GM18868 (cell line): ENCODE measurements around the gene GFY.

Source experiments
- ATAC-seq: cut with Tn5 transposase; IDR thresholded peaks from one replicate; pipeline ENCODE4 v1.9.1; 2021; ENCODE audit warnings: mild to moderate bottlenecking, moderate library complexity; ENCODE audit not compliant: unreplicated experiment

Gene GFY

GRCh38 chr19:49425178-49425577, at the start of gene GFY:
Gene GFY (plus strand): TSS chr19:49425388. CDS start chr19:49426431, 1,043 bp downstream.
- no peak for ATAC-seq

- no peak for ATAC-seq
Observed at GRCh38 chr19:49378512-49378911, 46.7 kb upstream of the GFY start.

GRCh38 chr19:49380391-49380790, 44.8 kb upstream of the GFY start:
- no peak for ATAC-seq

GRCh38 chr19:49382639-49383038, 42.5 kb upstream of the GFY start:
- no peak for ATAC-seq

GRCh38 chr19:49383599-49383998, 41.6 kb upstream of the GFY start:
- ATAC-seq = no peak

GRCh38 chr19:49387936-49388372, 37.2 kb upstream of the GFY start, which contains the start of gene KASH5:
Gene KASH5 (plus strand): TSS chr19:49388249. CDS start chr19:49390884, 2,635 bp downstream.
- ATAC-seq = no peak

- no peak for ATAC-seq
Observed at GRCh38 chr19:49389406-49389805, 35.8 kb upstream of the GFY start.

GRCh38 chr19:49390131-49390928, 34.9 kb upstream of the GFY start:
- no peak for ATAC-seq

- no peak for ATAC-seq
Observed at GRCh38 chr19:49390929-49391359, 34.2 kb upstream of the GFY start.

- ATAC-seq = no peak
Observed at GRCh38 chr19:49391581-49392399, 33.4 kb upstream of the GFY start.

- ATAC-seq = no peak
Observed at GRCh38 chr19:49393881-49394280, 31.3 kb upstream of the GFY start.

- ATAC-seq = no peak
Observed at GRCh38 chr19:49395581-49396407, 29.4 kb upstream of the GFY start.

- ATAC-seq = no peak
Observed at GRCh38 chr19:49396738-49397505, 28.3 kb upstream of the GFY start.

GRCh38 chr19:49398001-49398615, 27.1 kb upstream of the GFY start:
- no peak for ATAC-seq

GRCh38 chr19:49398931-49399330, 26.3 kb upstream of the GFY start:
- no peak for ATAC-seq

- no peak for ATAC-seq
Observed at GRCh38 chr19:49400029-49400428, 25.2 kb upstream of the GFY start.

- ATAC-seq = no peak
Observed at GRCh38 chr19:49403404-49404187, 21.6 kb upstream of the GFY start.

GRCh38 chr19:49407079-49407478, 18.1 kb upstream of the GFY start:
- no peak for ATAC-seq

- ATAC-seq = no peak
Observed at GRCh38 chr19:49407482-49408015, 17.6 kb upstream of the GFY start.
